Measurements from ENCODE around the gene AURKAIP1. TPM values are rescaled to one million over a fixed set of nuclear protein-coding genes. Genes with fewer than 3 reads are reported as not detected.
A peak's percentile ranks its signal among the peaks of the same experiment; 100 is the strongest.

The AURKAIP1 gene
- total and polyA plus RNA-seq, 9 of the 15 experiments (the other 6 are each of a cell fraction or from before 2014, with no cell fraction given): 7.8 to 478 (median 92.0) TPM

DNA sequence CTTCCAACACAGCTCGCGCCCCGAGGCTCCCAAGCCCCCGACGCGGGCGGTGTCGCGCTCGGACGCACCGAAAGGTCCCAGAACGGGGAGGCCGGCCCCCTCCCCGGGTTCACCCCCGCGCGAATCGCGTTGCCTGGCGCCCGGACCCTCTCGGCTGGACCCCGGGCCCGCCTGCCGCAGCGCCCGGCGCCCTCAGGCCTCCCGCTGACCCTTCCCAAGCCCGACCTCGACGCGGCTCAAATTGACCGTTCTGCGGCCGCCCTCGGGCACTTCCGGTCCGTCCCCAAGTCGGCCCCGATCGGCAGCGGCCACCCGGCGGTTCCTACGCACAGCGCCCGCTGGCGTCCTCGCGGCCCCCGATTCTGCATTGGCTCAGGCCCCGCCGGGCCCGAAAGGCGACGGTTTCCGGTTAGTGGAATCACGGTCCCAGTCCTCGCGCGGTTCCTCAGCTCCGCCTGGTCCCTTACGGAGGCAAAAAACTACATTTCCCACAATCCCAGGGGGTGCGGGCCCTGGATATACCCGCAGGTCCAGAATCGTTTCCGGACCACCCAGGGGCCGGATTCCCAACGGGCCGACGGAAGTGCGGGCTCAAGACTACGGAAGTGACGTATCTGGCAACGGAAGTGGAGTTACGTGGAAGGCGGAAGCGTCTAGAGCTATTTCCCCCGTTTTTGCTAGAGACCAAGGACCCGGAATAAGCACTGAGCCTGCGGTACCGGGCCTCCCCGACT is at the start of gene AURKAIP1 (continued):
- TF ChIP-seq CCNT2 (IDR thresholded peaks at IDR 0.05; ENCODE audit: borderline replicate concordance, extremely low read depth, insufficient read length, low read depth, low read length) (peak; percentile 93), ETS1 (conservative IDR thresholded peaks at IDR 0.05; ENCODE audit: control insufficient read depth, low read depth, low read length) (peak; percentile 91; the same call in 1 of the 2 replicates), RERE (CRISPR knock-in tag; IDR thresholded peaks at IDR 0.05; ENCODE audit: borderline replicate concordance) (no peak), SMARCC2 (IDR thresholded peaks at IDR 0.05; ENCODE audit: low read depth) (no peak), BMI1 (IDR thresholded peaks at IDR 0.05; ENCODE audit: low read length) (peak; percentile 29; the same call in 1 of the 2 replicates), PRMT5 (CRISPR knock-in tag; IDR thresholded peaks at IDR 0.05) (no peak), BCL6 (CRISPR knock-in tag; IDR thresholded peaks at IDR 0.05) (no peak; the same call in none of the 2 replicates)
- TF ChIP-seq, protein P1, sequence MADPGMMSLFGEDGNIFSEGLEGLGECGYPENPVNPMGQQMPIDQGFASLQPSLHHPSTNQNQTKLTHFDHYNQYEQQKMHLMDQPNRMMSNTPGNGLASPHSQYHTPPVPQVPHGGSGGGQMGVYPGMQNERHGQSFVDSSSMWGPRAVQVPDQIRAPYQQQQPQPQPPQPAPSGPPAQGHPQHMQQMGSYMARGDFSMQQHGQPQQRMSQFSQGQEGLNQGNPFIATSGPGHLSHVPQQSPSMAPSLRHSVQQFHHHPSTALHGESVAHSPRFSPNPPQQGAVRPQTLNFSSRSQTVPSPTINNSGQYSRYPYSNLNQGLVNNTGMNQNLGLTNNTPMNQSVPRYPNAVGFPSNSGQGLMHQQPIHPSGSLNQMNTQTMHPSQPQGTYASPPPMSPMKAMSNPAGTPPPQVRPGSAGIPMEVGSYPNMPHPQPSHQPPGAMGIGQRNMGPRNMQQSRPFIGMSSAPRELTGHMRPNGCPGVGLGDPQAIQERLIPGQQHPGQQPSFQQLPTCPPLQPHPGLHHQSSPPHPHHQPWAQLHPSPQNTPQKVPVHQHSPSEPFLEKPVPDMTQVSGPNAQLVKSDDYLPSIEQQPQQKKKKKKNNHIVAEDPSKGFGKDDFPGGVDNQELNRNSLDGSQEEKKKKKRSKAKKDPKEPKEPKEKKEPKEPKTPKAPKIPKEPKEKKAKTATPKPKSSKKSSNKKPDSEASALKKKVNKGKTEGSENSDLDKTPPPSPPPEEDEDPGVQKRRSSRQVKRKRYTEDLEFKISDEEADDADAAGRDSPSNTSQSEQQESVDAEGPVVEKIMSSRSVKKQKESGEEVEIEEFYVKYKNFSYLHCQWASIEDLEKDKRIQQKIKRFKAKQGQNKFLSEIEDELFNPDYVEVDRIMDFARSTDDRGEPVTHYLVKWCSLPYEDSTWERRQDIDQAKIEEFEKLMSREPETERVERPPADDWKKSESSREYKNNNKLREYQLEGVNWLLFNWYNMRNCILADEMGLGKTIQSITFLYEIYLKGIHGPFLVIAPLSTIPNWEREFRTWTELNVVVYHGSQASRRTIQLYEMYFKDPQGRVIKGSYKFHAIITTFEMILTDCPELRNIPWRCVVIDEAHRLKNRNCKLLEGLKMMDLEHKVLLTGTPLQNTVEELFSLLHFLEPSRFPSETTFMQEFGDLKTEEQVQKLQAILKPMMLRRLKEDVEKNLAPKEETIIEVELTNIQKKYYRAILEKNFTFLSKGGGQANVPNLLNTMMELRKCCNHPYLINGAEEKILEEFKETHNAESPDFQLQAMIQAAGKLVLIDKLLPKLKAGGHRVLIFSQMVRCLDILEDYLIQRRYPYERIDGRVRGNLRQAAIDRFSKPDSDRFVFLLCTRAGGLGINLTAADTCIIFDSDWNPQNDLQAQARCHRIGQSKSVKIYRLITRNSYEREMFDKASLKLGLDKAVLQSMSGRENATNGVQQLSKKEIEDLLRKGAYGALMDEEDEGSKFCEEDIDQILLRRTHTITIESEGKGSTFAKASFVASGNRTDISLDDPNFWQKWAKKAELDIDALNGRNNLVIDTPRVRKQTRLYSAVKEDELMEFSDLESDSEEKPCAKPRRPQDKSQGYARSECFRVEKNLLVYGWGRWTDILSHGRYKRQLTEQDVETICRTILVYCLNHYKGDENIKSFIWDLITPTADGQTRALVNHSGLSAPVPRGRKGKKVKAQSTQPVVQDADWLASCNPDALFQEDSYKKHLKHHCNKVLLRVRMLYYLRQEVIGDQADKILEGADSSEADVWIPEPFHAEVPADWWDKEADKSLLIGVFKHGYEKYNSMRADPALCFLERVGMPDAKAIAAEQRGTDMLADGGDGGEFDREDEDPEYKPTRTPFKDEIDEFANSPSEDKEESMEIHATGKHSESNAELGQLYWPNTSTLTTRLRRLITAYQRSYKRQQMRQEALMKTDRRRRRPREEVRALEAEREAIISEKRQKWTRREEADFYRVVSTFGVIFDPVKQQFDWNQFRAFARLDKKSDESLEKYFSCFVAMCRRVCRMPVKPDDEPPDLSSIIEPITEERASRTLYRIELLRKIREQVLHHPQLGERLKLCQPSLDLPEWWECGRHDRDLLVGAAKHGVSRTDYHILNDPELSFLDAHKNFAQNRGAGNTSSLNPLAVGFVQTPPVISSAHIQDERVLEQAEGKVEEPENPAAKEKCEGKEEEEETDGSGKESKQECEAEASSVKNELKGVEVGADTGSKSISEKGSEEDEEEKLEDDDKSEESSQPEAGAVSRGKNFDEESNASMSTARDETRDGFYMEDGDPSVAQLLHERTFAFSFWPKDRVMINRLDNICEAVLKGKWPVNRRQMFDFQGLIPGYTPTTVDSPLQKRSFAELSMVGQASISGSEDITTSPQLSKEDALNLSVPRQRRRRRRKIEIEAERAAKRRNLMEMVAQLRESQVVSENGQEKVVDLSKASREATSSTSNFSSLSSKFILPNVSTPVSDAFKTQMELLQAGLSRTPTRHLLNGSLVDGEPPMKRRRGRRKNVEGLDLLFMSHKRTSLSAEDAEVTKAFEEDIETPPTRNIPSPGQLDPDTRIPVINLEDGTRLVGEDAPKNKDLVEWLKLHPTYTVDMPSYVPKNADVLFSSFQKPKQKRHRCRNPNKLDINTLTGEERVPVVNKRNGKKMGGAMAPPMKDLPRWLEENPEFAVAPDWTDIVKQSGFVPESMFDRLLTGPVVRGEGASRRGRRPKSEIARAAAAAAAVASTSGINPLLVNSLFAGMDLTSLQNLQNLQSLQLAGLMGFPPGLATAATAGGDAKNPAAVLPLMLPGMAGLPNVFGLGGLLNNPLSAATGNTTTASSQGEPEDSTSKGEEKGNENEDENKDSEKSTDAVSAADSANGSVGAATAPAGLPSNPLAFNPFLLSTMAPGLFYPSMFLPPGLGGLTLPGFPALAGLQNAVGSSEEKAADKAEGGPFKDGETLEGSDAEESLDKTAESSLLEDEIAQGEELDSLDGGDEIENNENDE (IDR thresholded peaks at IDR 0.05; ENCODE audit: low read depth, low read length): peak; percentile 80

All from K562 (cell line).